Stomach (tissue), 9 donors: ENCODE measurements around the gene CAMSAP1. TPM values are rescaled to one million over a fixed set of nuclear protein-coding genes. Genes with fewer than 3 reads are reported as not detected.
A peak's percentile ranks its signal among the peaks of the same experiment; 100 is the strongest.

Experiments used
- DNase-seq, 2 donors: peaks; one replicate each; pipeline versions ENCODE4 v3.0.0 to v3.0.0-alpha.2; 2013 to 2019
- H3K27ac ChIP-seq, 5 donors: fragments of 200-600 bp in 4 of 5; sonication (generic) in 4 of 5; one replicate each; pipeline ENCODE4 v1.5.1; 2013 to 2019; ENCODE audit warnings: mild to moderate bottlenecking in 1 of 5, moderate library complexity in 1 of 5
- H3K27me3 ChIP-seq, 3 donors: fragments of 200-600 bp; sonication (generic); one replicate each; pipeline ENCODE4 v1.5.1; 2017 to 2019; ENCODE audit warnings: mixed run types in 1 of 3
- H3K36me3 ChIP-seq, 4 donors: fragments of 200-600 bp; sonication (generic); 1 replicate in 3 of 4; 2 replicates in 1 of 4; pipeline ENCODE4 v1.5.1; 2016 to 2019
- H3K4me1 ChIP-seq, 4 donors: fragments of 200-600 bp; sonication (generic); one replicate each; pipeline ENCODE4 v1.5.1; 2016 to 2019
- H3K4me3 ChIP-seq, 4 donors: fragments of 200-600 bp; sonication (generic) in 3 of 4; one replicate each; pipeline ENCODE4 v1.5.1; 2016 to 2019; ENCODE audit warnings: mild to moderate bottlenecking in 1 of 4
- H3K9me3 ChIP-seq, 4 donors: fragments of 200-600 bp; sonication (generic); one replicate each; pipeline ENCODE4 v1.5.1; 2016 to 2019
- EP300 ChIP-seq: sonication (generic); formaldehyde crosslinking; IDR thresholded peaks from one replicate; pipeline ENCODE4 v1.6.1; 2017; ENCODE audit warnings: antibody characterized with exemption
- POLR2A ChIP-seq, 4 donors: fragments of 450-650 bp; IDR thresholded peaks; one replicate each; pipeline ENCODE4 v1.6.1; 2016; ENCODE audit warnings: antibody characterized with exemption in 4 of 4, control low read depth in 2 of 4, mild to moderate bottlenecking in 1 of 4, moderate library complexity in 1 of 4
- POLR2AphosphoS5 ChIP-seq, 3 donors: sonication (generic); formaldehyde crosslinking; IDR thresholded peaks; one replicate each; pipeline ENCODE4 v1.6.1; 2016; ENCODE audit warnings: antibody characterized with exemption in 3 of 3
- WGBS, 5 donors: extraction: QIAGEN DNeasy Blood & Tissue Kit in 3 of 5; methylation state at CpG; one replicate each; pipeline versions ENCODE4 v1.1.5 to v1.1.7; 2013 to 2018; 5-methylcytosine and 5-hydroxymethylcytosine counted together
- intact Hi-C: fragments of 100-400 bp; cut with DNase I; formaldehyde crosslinking; loops from one replicate; pipeline ENCODE4 v1.15.1; 2023; ENCODE audit warnings: low total_unique reads
- polyA plus RNA-seq, 3 donors: library from polyadenylated mRNA; stranded (reverse); fragments of 200-250 nt; gene quantifications; one replicate each; pipeline ENCODE4 v1.2.3, GENCODE V29; 2013
- total RNA-seq, 5 donors: library from RNA; depleted of rRNA; stranded (reverse); fragments of >200 nt; gene quantifications; one replicate each; pipeline versions ENCODE4 v1.1.0 to v1.2.3, GENCODE V29; 2014 to 2016
- TF ChIP-seq, protein P1 (sequence below), 7 experiments: fragments of 450-650 bp in 4 of 7; fragments of 200-600 bp in 3 of 7; sonication (generic) in 3 of 7; IDR thresholded peaks; one replicate each; pipeline ENCODE4 v1.5.1; 2016 to 2019; ENCODE audit warnings: antibody characterized with exemption in 7 of 7, control low read depth in 2 of 7, mild to moderate bottlenecking in 1 of 7
- donor health status: healthy with polysubstance abuse.
- donor health status: Bipolar disorder and iron deficiency.
- donor health status: healthy.

The CAMSAP1 gene
- total and polyA plus RNA-seq, 8 donors, result 2.4 to 238 (median 12.7) TPM

DNA sequence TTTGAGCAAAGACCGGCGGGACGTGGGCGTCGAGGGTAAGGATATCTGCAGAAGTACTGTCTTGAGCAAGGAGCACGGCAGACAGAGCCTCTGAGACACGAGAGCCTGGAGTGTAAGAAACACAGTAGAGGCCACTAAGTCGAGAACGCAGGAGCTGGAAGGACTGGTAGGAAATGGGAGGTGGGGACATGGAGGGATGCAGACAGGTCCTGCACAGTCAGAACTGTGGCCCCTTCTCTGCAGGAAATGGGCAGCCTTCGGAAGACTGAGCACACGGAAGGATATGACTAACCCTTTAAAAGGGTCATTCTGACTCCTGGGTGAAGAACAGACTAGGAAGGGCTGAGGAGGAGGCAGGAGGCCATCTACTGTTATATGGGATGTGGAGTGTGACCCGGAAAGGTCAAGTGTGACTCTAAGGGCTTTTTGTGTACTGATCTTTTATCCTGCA lies 1.4 kb upstream of the CAMSAP1 start:
- DNase-seq, result no peak
- H3K4me1 ChIP-seq, result peaks cover 22 to 45% (median 43%) of the 10 kb centered on the region in 4 donors
- intact Hi-C loops, result no loop called here
- no peak for TF ChIP-seq POLR2A (IDR thresholded peaks at IDR 0.05)
- TF ChIP-seq EP300, result no peak
- TF ChIP-seq, protein P1, sequence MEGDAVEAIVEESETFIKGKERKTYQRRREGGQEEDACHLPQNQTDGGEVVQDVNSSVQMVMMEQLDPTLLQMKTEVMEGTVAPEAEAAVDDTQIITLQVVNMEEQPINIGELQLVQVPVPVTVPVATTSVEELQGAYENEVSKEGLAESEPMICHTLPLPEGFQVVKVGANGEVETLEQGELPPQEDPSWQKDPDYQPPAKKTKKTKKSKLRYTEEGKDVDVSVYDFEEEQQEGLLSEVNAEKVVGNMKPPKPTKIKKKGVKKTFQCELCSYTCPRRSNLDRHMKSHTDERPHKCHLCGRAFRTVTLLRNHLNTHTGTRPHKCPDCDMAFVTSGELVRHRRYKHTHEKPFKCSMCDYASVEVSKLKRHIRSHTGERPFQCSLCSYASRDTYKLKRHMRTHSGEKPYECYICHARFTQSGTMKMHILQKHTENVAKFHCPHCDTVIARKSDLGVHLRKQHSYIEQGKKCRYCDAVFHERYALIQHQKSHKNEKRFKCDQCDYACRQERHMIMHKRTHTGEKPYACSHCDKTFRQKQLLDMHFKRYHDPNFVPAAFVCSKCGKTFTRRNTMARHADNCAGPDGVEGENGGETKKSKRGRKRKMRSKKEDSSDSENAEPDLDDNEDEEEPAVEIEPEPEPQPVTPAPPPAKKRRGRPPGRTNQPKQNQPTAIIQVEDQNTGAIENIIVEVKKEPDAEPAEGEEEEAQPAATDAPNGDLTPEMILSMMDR (IDR thresholded peaks at IDR 0.05), result no peak
- TF ChIP-seq POLR2AphosphoS5 (IDR thresholded peaks at IDR 0.05), result no peak
- H3K9me3 ChIP-seq, result peaks cover 0 to 23% (median 6%) of the 10 kb centered on the region in 4 donors
- WGBS, 5 donors, result 86 to 92% (median 89%) methylated on average over 12 of the region's 12 CpGs
- H3K4me3 ChIP-seq, result peak overlapping the region; percentile 73 to 99 (median 82)
- H3K27me3 ChIP-seq, result no peaks in the 10 kb centered on the region
- peak overlapping the region in 1 of 5 donors; percentile 87 for H3K27ac ChIP-seq
- H3K36me3 ChIP-seq, result peaks cover 3 to 33% (median 32%) of the 10 kb centered on the region in 4 donors

- H3K27ac ChIP-seq, result peak overlapping the region; percentile 80 to 89 (median 85)
- peak overlapping the region; percentile 73 to 99 (median 82) for H3K4me3 ChIP-seq
- TF ChIP-seq, protein P1 (IDR thresholded peaks at IDR 0.05), result no peak
- no peak for TF ChIP-seq EP300
- no peak for TF ChIP-seq POLR2AphosphoS5 (IDR thresholded peaks at IDR 0.05)
- no peak for TF ChIP-seq POLR2A (IDR thresholded peaks at IDR 0.05)
- no peak for DNase-seq
- peaks cover 22 to 45% (median 45%) of the 10 kb centered on the region in 4 donors for H3K4me1 ChIP-seq
- peaks cover 0 to 18% (median 2%) of the 10 kb centered on the region in 4 donors for H3K9me3 ChIP-seq
- H3K27me3 ChIP-seq, result no peaks in the 10 kb centered on the region
- intact Hi-C loops, result no loop called here
- peaks cover 2 to 28% (median 26%) of the 10 kb centered on the region in 4 donors for H3K36me3 ChIP-seq
- WGBS, 5 donors, result 13 to 32% (median 17%) methylated on average over 12 to 42 of the region's 42 CpGs
These were observed 877 bp upstream of the CAMSAP1 start for GRCh38 chr9:135908093-135908753.

DNA sequence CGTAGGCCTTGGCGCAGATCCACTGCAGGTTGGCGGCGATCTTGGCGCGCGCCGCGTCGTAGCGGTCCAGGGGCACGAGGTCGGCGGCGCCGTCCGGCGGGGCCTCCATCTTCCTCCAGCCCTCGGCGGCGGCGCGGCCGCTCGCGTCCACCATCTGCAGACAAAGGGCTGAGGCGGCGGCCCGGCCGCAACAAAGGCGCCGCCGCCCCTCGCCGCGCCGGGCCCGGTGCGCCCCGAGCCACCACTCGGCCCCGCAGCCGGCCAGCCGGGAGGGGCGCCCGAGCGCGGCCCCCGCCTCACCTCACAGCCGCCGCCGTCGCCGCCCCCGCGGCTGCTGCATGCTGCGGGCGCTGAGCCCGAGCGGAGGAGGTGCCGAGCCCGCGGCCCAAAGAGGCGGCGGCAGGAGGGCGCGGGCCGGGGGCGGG lies 328 bp downstream of the CAMSAP1 start:
- Histone ChIP-seq H3K36me3 (peaks cover 0 to 16% (median 15%) of the 10 kb centered on the region in 4 donors), H3K9me3 (peaks cover 0 to 6% (median 0%) of the 10 kb centered on the region in 4 donors), H3K27me3 (no peaks in the 10 kb centered on the region), H3K4me3 (peak overlapping the region; percentile 66 to 89 (median 76)), H3K4me1 (peaks cover 22 to 52% (median 47%) of the 10 kb centered on the region in 4 donors), H3K27ac (peak overlapping the region in 3 of 5 donors; percentile 68 to 87 (median 85))
- intact Hi-C loops, result no loop called here
- TF ChIP-seq POLR2AphosphoS5 (IDR thresholded peaks at IDR 0.05) (no peak), POLR2A (IDR thresholded peaks at IDR 0.05) (no peak), EP300 (no peak)
- TF ChIP-seq, protein P1 (IDR thresholded peaks at IDR 0.05), result no peak
- DNase-seq, result no peak
- WGBS, 5 donors, result 0% methylated on average over 2 to 64 of the region's 69 CpGs

- H3K4me1 ChIP-seq, result peaks cover 22 to 56% (median 47%) of the 10 kb centered on the region in 4 donors
- TF ChIP-seq, protein P1 (IDR thresholded peaks at IDR 0.05), result no peak
- TF ChIP-seq EP300 (no peak), POLR2A (IDR thresholded peaks at IDR 0.05) (no peak)
- H3K27ac ChIP-seq, result peak overlapping the region; percentile 50 to 87 (median 78)
- intact Hi-C loops, result no loop called here
- peaks cover 0 to 10% (median 10%) of the 10 kb centered on the region in 4 donors for H3K36me3 ChIP-seq
- peak in 1 of 2 donors; percentile 62 for DNase-seq
- H3K4me3 ChIP-seq, result peak overlapping the region; percentile 66 to 89 (median 76)
- H3K27me3 ChIP-seq, result no peaks in the 10 kb centered on the region
- peaks cover 0 to under 1% (median 0%) of the 10 kb centered on the region in 4 donors for H3K9me3 ChIP-seq
- WGBS, 5 donors, result 1 to 2% (median 1%) methylated on average over 16 to 70 of the region's 70 CpGs
These were observed 898 bp downstream of the CAMSAP1 start for GRCh38 chr9:135906291-135907005.
